HCT116 (cell line): ENCODE results near the gene CCDC107. TPM values are rescaled to one million over a fixed set of nuclear protein-coding genes. Genes with fewer than 3 reads are reported as not detected.

Experiments used
- ATAC-seq: fragments of 200-7000 bp; cut with Tn5 transposase; 2 replicates; pipeline ENCODE4 v1.9.1; 2020; ENCODE audit warnings: mild to moderate bottlenecking, moderate library complexity
- BruUV-seq: library from RNA; stranded (reverse); fragments of 400-500 nt; replicated peaks from 2 replicates; lab custom pipeline; 2021; lab: Mats Ljungman, UMichigan
- CTCF ChIA-PET: fragments of 300-600 bp; sonication (Branson Sonifier 250); formaldehyde crosslinking; loops from one replicate; lab custom pipeline; 2021; ENCODE audit warnings: antibody characterized with exemption; lab: Charles Lee
- POLR2A ChIA-PET: fragments of 300-600, 350-600 bp; sonication (Branson Sonifier 250); formaldehyde crosslinking; loops from one replicate; lab custom pipeline; 2021; ENCODE audit warnings: antibody characterized with exemption; lab: Charles Lee
- RAD21 ChIA-PET, 2 experiments: fragments of 300-600 bp; sonication (Branson Sonifier 250); formaldehyde crosslinking; loops; one replicate each; lab custom pipeline; 2023; ENCODE audit warnings: low total read pairs in 2 of 2; ENCODE audit not compliant: uncharacterized antibody in 2 of 2, unreplicated experiment in 2 of 2, low non-redundant PET in 1 of 2; lab: Charles Lee
- DNase-seq: peaks from one replicate; pipeline ENCODE4 v3.0.0-alpha.2; 2010; ENCODE audit warnings: low read depth, low spot score
- H2AFZ ChIP-seq: fragments of 200-600 bp; shearing (Covaris generic), sonication (generic); 2 replicates; pipeline ENCODE4 v1.6.1; 2017; ENCODE audit warnings: low read depth, mixed run types, mixed read lengths, antibody characterized with exemption, low read length; ENCODE audit not compliant: poor library complexity, severe bottlenecking
- H3K27ac ChIP-seq: 2 replicates; pipeline ENCODE4 v1.5.1; 2012; ENCODE audit warnings: low read depth, low read length
- H3K27me3 ChIP-seq: fragments of 200-600 bp; sonication (generic); 2 replicates; pipeline ENCODE4 v1.6.1; 2016; ENCODE audit warnings: mixed run types, low read length, mixed read lengths; ENCODE audit not compliant: insufficient read depth
- H3K36me3 ChIP-seq, 2 experiments: fragments of 200-500 bp in 1 of 2; fragments of 200-600 bp in 1 of 2; sonication (Bioruptor generic) in 1 of 2; sonication (generic) in 1 of 2; 2 replicates each; pipeline versions ENCODE4 v1.5.1 to v1.6.1; 2014 to 2016; ENCODE audit warnings: low read length in 2 of 2, inconsistent platforms in 1 of 2, mixed read lengths in 1 of 2, mixed run types in 1 of 2; ENCODE audit not compliant: insufficient read depth in 2 of 2, control insufficient read depth in 1 of 2
- H3K4me1 ChIP-seq, 2 experiments: fragments of 200-600 bp in 1 of 2; sonication (generic) in 1 of 2; 2 replicates each; pipeline versions ENCODE4 v1.5.1 to v1.6.1; 2012 to 2017; ENCODE audit warnings: low read length in 2 of 2, inconsistent platforms in 1 of 2, mild to moderate bottlenecking in 1 of 2, mixed read lengths in 1 of 2, mixed run types in 1 of 2, moderate library complexity in 1 of 2; ENCODE audit not compliant: insufficient read depth in 2 of 2, control insufficient read depth in 1 of 2
- H3K4me2 ChIP-seq: fragments of 200-600 bp; sonication (generic); 2 replicates; pipeline ENCODE4 v1.6.1; 2017; ENCODE audit warnings: mixed run types, low read length, mixed read lengths
- H3K4me3 ChIP-seq, 2 experiments: fragments of 200-600 bp in 1 of 2; sonication (generic) in 1 of 2; replicated peaks in 1 of 2; 2 replicates each; pipeline ENCODE4 v1.5.1; 2011 to 2016; ENCODE audit warnings: low read length in 2 of 2, control low read depth in 1 of 2, low read depth in 1 of 2, mild to moderate bottlenecking in 1 of 2, mixed read lengths in 1 of 2, mixed run types in 1 of 2
- H3K79me2 ChIP-seq: fragments of 200-600 bp; sonication (generic); 2 replicates; pipeline ENCODE4 v1.6.1; 2017; ENCODE audit warnings: mild to moderate bottlenecking, mixed run types, low read length, moderate library complexity, mixed read lengths; ENCODE audit not compliant: insufficient read depth
- H3K9ac ChIP-seq: fragments of 200-600 bp; sonication (generic); 2 replicates; pipeline ENCODE4 v1.6.1; 2016; ENCODE audit warnings: low read length, mixed read lengths
- H3K9me2 ChIP-seq: fragments of 200-600 bp; sonication (generic), shearing (Covaris generic); 2 replicates; pipeline ENCODE4 v1.6.1; 2017; ENCODE audit warnings: mixed run types, mild to moderate bottlenecking, moderate library complexity; ENCODE audit not compliant: insufficient read depth
- H3K9me3 ChIP-seq, 2 experiments: fragments of 200-500 bp in 1 of 2; fragments of 200-600 bp in 1 of 2; sonication (Bioruptor generic) in 1 of 2; sonication (generic) in 1 of 2; 2 replicates each; pipeline ENCODE4 v1.6.1; 2014 to 2017; ENCODE audit warnings: low read length in 2 of 2, mixed read lengths in 2 of 2, inconsistent platforms in 1 of 2, low read depth in 1 of 2, mild to moderate bottlenecking in 1 of 2, mixed run types in 1 of 2, moderate library complexity in 1 of 2; ENCODE audit not compliant: control insufficient read depth in 1 of 2, insufficient read depth in 1 of 2
- H4K20me1 ChIP-seq: fragments of 200-600 bp; sonication (generic), shearing (Covaris generic); 2 replicates; pipeline ENCODE4 v1.6.1; 2017; ENCODE audit warnings: mixed run types, mild to moderate bottlenecking, moderate library complexity; ENCODE audit not compliant: insufficient read depth
- CEBPB ChIP-seq: IDR thresholded peaks from 2 replicates; pipeline ENCODE4 v1.6.1; 2012; ENCODE audit warnings: low read depth
- CTCF ChIP-seq, 3 experiments: fragments of 200-600 bp in 1 of 3; sonication (generic) in 1 of 3; IDR thresholded peaks in 2 of 3; conservative IDR thresholded peaks in 1 of 3; 2 replicates each; pipeline ENCODE4 v1.5.1; 2012 to 2017; ENCODE audit warnings: low read depth in 2 of 3, low read length in 2 of 3, antibody characterized with exemption in 1 of 3, borderline replicate concordance in 1 of 3, control low read depth in 1 of 3, mild to moderate bottlenecking in 1 of 3, mixed read lengths in 1 of 3, mixed run types in 1 of 3, moderate library complexity in 1 of 3; ENCODE audit not compliant: insufficient read depth in 1 of 3
- EGR1 ChIP-seq: IDR thresholded peaks from 2 replicates; pipeline ENCODE4 v1.6.1; 2012; ENCODE audit warnings: low read depth
- ELF1 ChIP-seq: IDR thresholded peaks from 2 replicates; pipeline ENCODE4 v1.6.1; 2012; ENCODE audit warnings: low read depth, borderline replicate concordance
- EZH2 ChIP-seq: fragments of 200-600 bp; sonication (generic); IDR thresholded peaks from 2 replicates; pipeline ENCODE4 v1.6.1; 2017; ENCODE audit warnings: antibody characterized with exemption, mixed run types
- EZH2phosphoT487 ChIP-seq: fragments of 200-600 bp; IDR thresholded peaks from 2 replicates; pipeline ENCODE4 v1.6.1; 2018; ENCODE audit warnings: antibody characterized with exemption, borderline replicate concordance
- FOSL1 ChIP-seq: IDR thresholded peaks from 2 replicates; pipeline ENCODE4 v1.6.1; 2012; ENCODE audit warnings: low read depth
- JUND ChIP-seq: IDR thresholded peaks from 2 replicates; pipeline ENCODE4 v1.6.1; 2012
- POLR2A ChIP-seq: IDR thresholded peaks from 2 replicates; pipeline ENCODE4 v1.7.0; 2011; ENCODE audit warnings: borderline replicate concordance; ENCODE audit not compliant: insufficient read depth, insufficient read length; ENCODE audit errors: extremely low read depth
- POLR2AphosphoS5 ChIP-seq: IDR thresholded peaks from 2 replicates; pipeline ENCODE4 v1.6.1; 2011; ENCODE audit warnings: mild to moderate bottlenecking, low read depth, low read length, moderate library complexity
- RAD21 ChIP-seq: IDR thresholded peaks from 2 replicates; pipeline ENCODE4 v1.6.1; 2012; ENCODE audit warnings: low read depth, mild to moderate bottlenecking
- SIN3A ChIP-seq: IDR thresholded peaks from 2 replicates; pipeline ENCODE4 v1.6.1; 2012; ENCODE audit warnings: low read depth
- SP1 ChIP-seq: IDR thresholded peaks from 2 replicates; pipeline ENCODE4 v1.6.1; 2012; ENCODE audit warnings: low read depth
- SRF ChIP-seq: IDR thresholded peaks from 2 replicates; pipeline ENCODE4 v1.6.1; 2012; ENCODE audit warnings: low read depth
- TCF7L2 ChIP-seq: IDR thresholded peaks from 2 replicates; pipeline ENCODE4 v1.7.0; 2011; ENCODE audit warnings: borderline replicate concordance, inconsistent platforms; ENCODE audit not compliant: insufficient read depth, insufficient read length; ENCODE audit errors: extremely low read depth
- YY1 ChIP-seq: IDR thresholded peaks from 2 replicates; pipeline ENCODE4 v1.6.1; 2011; ENCODE audit warnings: low read length, low read depth, moderate library complexity, mild to moderate bottlenecking; ENCODE audit not compliant: insufficient replicate concordance; ENCODE audit errors: extremely low read depth
- ZBTB33 ChIP-seq: IDR thresholded peaks from 2 replicates; pipeline ENCODE4 v1.6.1; 2011; ENCODE audit warnings: mild to moderate bottlenecking, low read length, moderate library complexity; ENCODE audit not compliant: insufficient replicate concordance; ENCODE audit errors: extremely low read depth
- ZNF274 ChIP-seq: fragments of 200-500 bp; sonication (Bioruptor generic); IDR thresholded peaks from 2 replicates; pipeline ENCODE4 v1.6.1; 2014; ENCODE audit warnings: mild to moderate bottlenecking, low read depth, low read length, inconsistent platforms
- intact Hi-C: fragments of 100-400 bp; cut with micrococcal nuclease; formaldehyde crosslinking; loops from 2 replicates; pipeline ENCODE4 v1.10.0; 2022
- total RNA-seq: library from RNA; stranded (reverse); gene quantifications from one replicate; pipeline ENCODE4 v1.2.1, GENCODE V29; 2021; ENCODE audit not compliant: unreplicated experiment

Gene CCDC107
- total RNA-seq, 1 experiment from 2014 or later = 11.1 TPM

DNA sequence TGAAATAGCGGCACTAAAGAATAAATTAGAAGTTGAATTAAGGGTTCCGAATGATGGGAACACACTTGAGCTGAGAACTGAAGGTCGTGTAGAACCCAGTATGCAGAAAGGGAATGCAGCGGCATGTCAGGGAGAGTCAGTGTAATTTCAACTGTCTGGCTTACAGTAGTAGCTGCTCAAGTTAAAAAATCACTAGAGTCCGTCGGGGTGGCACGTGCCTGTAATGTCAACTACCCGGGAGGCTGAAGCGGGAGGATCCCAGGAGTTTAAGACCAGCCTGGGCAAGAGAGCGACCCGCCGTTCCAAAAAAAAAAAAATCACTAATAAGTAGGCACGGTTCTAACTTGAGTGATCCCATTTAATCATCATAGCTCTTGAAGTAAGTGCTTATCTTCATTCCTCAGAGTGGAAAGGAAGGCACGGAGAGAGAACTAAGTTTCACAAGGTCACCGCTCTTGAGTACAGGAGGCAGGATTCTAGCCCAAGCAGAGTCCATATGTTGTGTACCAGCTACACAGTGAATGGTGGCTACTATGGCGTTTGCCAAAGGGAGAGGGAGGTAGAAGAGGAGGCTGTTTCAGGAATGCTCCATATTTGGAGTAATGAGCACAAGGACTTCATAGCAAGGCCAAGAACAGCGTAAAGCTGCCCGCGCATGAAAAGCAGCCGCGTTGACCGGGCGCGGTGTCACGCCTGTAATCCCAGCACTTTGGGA lies 1.1 kb upstream of the CCDC107 start:
- Histone ChIP-seq H4K20me1 (no peaks in the 10 kb centered on the region), H3K9ac (peak overlapping the region; percentile 90), H3K36me3 (peaks cover 5 to 14% of the 10 kb centered on the region in 2 experiments; a peak in 2 of 4 replicates), H3K9me3 (no peaks in the 10 kb centered on the region), H3K4me1 (peaks cover 10 to 40% of the 10 kb centered on the region in 2 experiments; a peak in 3 of 4 replicates), H3K4me2 (peak overlapping the region; percentile 79), H3K4me3 (peak overlapping the region in 1 of 2 experiments; percentile 28; a peak in 1 of 4 replicates), H2AFZ (peak overlapping the region; percentile 70), H3K27ac (peak overlapping the region; percentile 85; the same call in 1 of the 2 replicates), H3K27me3 (no peaks in the 10 kb centered on the region), H3K9me2 (no peaks in the 10 kb centered on the region), H3K79me2 (no peaks in the 10 kb centered on the region; the same call in 1 of the 2 replicates)
- intact Hi-C loops = loop anchor here (1.0 to 10.0 kb wide), 4 partner anchors 34 to 542 kb away; partner anchors contain the start of genes ATOSB, CREB3, TESK1 and TLN1
- ChIA-PET CTCF (interaction anchor here (0.7 to 2.6 kb wide), 6 partner anchors 10 to 79 kb away, joined by 3 to 12 read pairs (median 6); partner anchors contain the start of genes CREB3 and TLN1), POLR2A (interaction anchor here (0.8 to 2.9 kb wide), 4 partner anchors 9 to 75 kb away, joined by 3 to 11 read pairs (median 6); partner anchors contain the start of genes CREB3 and TLN1), RAD21 (interaction anchor here in 1 of 2 experiments (0.8 kb wide), 1 partner anchor 40 kb away, joined by 3 read pairs; no protein-coding TSS in a partner anchor)
- TF ChIP-seq SIN3A = no peak
- TF ChIP-seq POLR2AphosphoS5 = no peak
- no peak for TF ChIP-seq JUND
- no peak for TF ChIP-seq POLR2A
- TF ChIP-seq YY1 = no peak
- no peak for TF ChIP-seq TCF7L2
- TF ChIP-seq CTCF (IDR thresholded peaks at IDR 0.05 in 2 of 3, conservative IDR thresholded peaks at IDR 0.05 in 1 of 3; ENCODE audit: borderline replicate concordance in 1 of 3, insufficient read depth in 1 of 3, low read depth in 2 of 3, low read length in 2 of 3) = no peak
- no peak for TF ChIP-seq EGR1
- TF ChIP-seq CEBPB = no peak
- no peak for TF ChIP-seq FOSL1
- no peak for TF ChIP-seq RAD21
- no peak for TF ChIP-seq EZH2
- no peak for TF ChIP-seq ZNF274
- no peak for TF ChIP-seq SP1
- no peak for TF ChIP-seq SRF
- no peak for TF ChIP-seq ZBTB33
- no peak for TF ChIP-seq EZH2phosphoT487
- no peak for TF ChIP-seq ELF1
- no peak for ATAC-seq
- no peak for DNase-seq
- BruUV-seq = no TSS peak
